GM19193 (cell line): ENCODE results near the gene ZNF408.

Experiments used
- POLR2A ChIP-seq: IDR thresholded peaks from 4 replicates; pipeline ENCODE4 v1.6.1; 2011; ENCODE audit not compliant: insufficient read depth, insufficient read length; ENCODE audit errors: extremely low read depth

The ZNF408 gene

DNA sequence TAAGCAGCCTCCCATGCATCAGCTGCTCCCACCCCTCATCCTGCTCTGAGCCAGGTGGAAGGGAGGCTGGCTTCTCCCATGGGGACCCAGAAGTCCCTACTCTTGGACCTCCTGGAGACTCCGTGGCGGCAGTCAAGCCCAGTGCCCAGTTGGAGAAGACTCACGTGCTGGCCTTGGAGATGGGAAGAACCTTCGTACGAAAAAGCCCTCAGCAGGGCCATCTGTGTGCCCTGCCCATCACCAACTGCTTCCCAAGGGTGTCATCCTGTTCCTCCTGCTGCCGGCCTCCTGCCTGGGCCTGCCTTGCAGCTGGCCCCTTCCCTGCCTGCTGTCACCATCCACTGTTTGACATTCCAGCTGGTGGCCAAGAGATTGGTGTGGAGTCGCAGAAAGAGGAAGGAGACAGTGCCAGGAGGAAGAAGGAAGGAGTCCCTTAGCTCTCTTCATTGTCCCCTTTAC, 28.4 kb upstream of the ZNF408 start:
- no peak for TF ChIP-seq POLR2A

DNA sequence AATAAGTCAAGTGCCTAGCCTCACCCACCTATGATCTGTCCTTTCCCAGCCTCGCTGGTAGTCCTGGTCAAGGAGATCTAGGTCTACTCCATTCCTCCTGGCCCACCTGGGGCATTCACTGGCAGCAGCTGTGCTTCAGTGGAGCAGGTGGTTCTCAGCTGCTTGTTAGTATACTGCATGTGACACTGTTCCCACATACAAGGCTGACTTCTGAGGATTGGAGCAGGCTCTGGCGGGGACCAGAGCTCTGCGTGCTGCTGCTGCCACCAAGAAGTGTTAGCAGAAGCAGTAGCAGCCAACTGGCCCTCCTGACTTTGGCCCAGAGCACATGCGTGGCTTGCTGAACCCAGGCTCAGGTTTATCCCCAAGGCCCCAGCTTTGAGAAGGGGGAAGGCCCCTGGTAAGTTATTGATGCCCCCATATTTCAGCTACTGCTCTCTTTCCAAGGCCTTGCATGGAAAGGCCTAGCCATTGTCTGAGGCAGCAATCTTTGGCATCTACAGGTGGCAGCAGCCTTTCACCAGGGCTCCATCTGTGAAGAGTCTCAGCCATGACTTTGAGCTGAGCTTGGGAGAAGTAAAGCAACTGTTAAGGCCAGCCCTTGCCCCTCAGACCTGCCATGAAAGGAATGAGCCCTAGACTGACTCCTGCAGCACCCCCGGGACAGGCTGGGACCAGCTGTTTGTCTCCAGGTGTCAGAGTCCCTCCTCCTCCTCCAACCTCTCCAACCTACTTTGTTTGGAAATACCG, 26.9 kb upstream of the ZNF408 start:
- TF ChIP-seq POLR2A = no peak

DNA sequence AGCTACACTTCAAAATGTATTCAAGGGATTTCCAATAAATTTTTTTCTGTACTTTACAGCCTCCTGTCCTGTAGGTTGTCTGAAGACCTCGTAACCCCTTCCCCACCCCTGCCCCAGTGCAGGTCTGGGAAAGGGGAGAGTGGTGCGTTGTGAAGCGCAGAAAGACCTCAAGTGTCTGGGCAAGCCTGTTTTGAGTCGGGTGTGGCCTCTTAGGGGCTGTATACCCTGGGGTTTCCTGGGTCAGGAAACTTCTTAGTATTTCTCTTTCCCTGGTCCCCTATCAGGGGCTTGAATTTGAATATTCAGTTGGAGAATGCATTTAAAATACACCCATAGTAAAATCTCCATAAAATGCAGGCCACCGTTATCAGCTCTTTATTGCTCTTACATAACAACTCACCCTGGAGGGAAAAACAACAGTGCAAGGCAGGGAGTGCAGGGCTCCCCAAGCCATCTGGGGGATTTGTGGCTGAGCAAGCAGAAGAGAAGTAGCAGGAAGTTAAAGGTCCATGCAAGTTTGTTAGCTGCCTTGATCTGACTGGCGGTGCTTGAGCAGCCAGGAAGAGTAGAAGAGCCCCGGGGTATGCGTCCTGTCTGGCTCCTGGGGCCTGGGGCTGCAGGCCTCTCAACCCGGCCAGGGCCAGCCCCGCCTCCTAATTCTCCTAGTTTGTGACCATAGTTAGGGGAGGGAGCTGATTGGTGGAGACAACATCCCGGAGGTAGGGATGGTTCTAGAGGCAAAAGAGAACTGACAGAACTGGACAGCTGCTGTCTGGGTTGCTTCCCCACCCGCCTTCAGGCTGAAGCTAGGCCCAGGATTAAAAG, 26.2 kb upstream of the ZNF408 start:
- no peak for TF ChIP-seq POLR2A

- no peak for TF ChIP-seq POLR2A
These were observed 25.5 kb upstream of the ZNF408 start for GRCh38 chr11:46675288-46675851.

DNA sequence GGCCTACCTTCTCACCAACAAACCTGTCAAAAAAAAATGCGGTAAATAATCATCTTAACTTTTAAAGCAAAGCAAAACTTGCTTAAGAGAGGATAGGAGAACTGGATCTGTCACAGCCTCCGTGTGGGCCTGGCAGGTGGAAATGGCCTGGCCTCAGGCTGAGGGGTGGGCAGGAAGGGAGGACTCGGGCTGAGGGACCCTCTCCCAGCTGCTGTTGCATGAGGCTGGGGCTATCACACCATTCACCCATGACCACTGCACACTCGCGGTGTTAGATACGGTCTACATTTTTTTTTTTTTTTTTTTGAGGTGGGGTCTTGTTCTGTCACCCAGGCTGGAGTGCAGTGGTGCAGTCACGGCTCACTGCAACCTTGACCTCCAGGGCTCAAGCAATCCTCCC, 24.9 kb upstream of the ZNF408 start:
- TF ChIP-seq POLR2A = no peak

- no peak for TF ChIP-seq POLR2A
These were observed 24.2 kb upstream of the ZNF408 start for GRCh38 chr11:46676436-46677158.

DNA sequence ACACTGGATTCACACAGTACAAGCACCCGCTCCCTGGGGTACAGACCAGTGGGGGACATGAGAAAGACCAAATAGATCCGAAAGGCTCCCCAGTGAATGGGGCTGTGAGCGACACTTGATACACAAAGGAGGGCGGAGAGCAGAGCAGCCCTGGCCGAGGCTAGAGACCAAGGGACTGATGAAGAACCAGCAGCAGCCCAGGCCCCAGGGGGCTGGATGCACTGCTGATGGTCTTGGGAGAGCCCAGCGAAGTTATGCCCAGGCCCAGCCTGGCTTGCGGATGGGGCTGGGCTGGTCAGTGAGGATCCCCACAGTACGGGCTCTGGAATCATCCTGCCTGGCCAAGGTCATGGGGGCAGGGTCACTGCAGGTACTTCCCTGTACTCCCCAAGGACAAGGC, 23.7 kb upstream of the ZNF408 start:
- TF ChIP-seq POLR2A = no peak

GRCh38 chr11:46677991-46678740, 22.7 kb upstream of the ZNF408 start:
- TF ChIP-seq POLR2A = no peak

DNA sequence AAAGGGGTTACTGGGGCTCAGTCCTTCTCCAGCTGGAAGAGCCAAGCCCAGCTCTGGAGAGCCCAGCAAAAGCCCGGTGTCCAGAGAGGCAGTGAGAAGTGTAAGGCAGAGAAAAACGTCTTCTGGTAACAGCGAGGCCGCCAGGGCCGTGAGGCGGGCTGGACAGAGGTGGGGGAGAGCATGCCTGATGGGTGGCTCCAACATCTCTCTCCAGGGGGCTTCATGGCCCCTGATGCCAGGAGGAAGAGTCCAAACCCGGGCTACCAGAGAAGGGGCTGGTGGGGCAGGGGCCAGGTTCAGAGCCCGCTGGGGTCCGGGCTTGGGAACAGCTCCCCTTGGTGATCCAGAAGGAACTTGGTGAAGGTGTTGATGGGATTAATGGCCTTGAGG, 22.1 kb upstream of the ZNF408 start:
- TF ChIP-seq POLR2A = no peak

- no peak for TF ChIP-seq POLR2A
These were observed 21.3 kb upstream of the ZNF408 start for GRCh38 chr11:46679241-46680163.

DNA sequence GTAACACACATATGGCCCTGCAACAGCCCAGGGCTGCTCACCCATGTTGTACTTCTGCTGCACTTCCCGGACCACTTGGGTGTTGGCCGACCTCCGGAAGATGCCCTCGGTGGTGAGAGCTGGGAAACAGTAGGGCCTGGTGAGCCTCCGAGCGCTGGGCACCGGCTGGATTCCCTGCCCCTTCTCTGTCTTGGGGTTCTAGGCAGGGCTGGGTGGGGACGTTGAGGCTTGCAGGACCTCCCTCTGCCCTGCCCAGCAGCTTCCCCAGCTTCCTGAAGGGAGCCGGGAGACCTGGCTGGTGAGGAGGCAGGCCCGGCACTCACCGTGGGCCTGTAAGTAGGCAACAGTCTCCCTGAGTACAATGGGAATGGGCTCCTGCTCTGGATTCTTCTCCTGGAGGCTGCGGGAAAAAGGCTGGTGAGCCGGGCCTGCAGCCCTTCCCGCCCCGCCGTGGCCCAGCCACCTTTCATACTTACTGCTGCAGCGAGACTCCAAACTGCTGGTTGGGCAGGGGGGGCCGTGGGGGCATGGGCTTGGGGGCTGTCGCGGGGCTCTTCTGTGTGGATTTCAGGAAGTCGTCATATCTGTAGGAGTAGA, 20.6 kb upstream of the ZNF408 start:
- no peak for TF ChIP-seq POLR2A

- no peak for TF ChIP-seq POLR2A
These were observed 20.0 kb upstream of the ZNF408 start for GRCh38 chr11:46680815-46681214.

- TF ChIP-seq POLR2A = no peak
These were observed 19.0 kb upstream of the ZNF408 start for GRCh38 chr11:46681814-46682213.
